Measurements from ENCODE around the gene ID2. TPM values are rescaled to one million over a fixed set of nuclear protein-coding genes. Genes with fewer than 3 reads are reported as not detected.
A peak's percentile ranks its signal among the peaks of the same experiment; 100 is the strongest.

Gene ID2
- total RNA-seq, 3 donors from 2014 or later (not counting 1 experiment from before 2014, with no cell fraction given): 185 to 209 (median 191) TPM

DNA sequence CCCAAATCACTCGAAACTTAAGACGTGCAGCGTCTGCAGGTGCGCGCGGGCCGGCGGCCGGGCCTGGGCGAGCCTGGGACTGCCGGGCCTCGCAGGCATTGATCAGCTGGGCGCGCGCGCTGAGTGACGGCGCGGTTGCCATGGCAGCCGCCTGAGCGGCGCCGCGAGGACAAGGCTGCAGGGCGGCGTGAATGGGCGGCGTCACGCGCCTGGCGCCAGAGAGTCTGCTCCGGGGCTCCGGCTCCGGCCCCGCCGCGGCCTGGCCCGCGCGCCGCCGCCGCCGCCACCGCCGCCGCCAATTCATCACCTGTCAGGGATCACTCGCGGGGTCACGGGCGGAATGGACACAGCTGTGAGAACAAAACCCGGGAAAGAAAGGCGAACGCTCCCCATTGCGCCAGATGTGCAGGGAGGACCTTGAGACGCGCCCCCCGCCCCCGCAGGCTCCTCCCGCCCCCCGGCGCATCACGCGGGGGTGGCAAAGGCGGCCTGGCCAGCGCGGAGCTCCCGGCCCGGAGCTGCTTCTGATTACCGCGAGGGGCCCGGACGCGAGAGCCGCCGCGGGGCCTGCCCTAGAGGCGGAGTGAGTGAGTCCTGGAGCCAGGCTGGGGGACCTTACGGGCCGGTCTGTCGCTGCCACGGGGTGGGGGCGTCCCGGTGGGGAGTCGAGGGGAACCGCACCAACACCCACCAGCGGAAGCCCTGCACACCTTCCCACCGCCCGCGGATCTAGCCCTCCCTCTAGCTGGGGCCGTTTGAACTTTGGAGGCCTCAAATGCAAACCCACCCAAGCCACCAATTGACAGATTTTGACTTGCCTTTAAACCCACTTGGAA lies 2.9 kb upstream of the ID2 start:
- Mint-ChIP-seq H3K36me3 (peaks cover 29% of the 10 kb centered on the region), H3K27me3 (ENCODE audit: low read depth in 2 of 2) (peaks cover 6 to 18% of the 10 kb centered on the region in 2 donors), H3K4me1 (peaks cover 52 to 72% of the 10 kb centered on the region in 2 donors), H3K9me3 (peaks cover 2 to 7% of the 10 kb centered on the region in 2 donors), H3K27ac (peak overlapping the region; percentile 88 to 89), H3K4me3 (peak overlapping the region; percentile 93)
- intact Hi-C loops (cut with micrococcal nuclease): no loop called here
- H3K36me3 ChIP-seq (ENCODE audit: control insufficient read depth, insufficient read depth, low read length): peaks cover 2% of the 10 kb centered on the region
- peak; percentile 80 to 94 for DNase-seq
- peak; percentile 46 to 66 (median 62) for ATAC-seq
- H3K27ac ChIP-seq (ENCODE audit: low read length): peak overlapping the region; percentile 67
- WGBS (ENCODE audit: insufficient coverage): under 1% methylated on average over 91 of the region's 91 CpGs
- H3K4me3 ChIP-seq (ENCODE audit: low read length): peak overlapping the region; percentile 26
- TF ChIP-seq CTCF (IDR thresholded peaks at IDR 0.05): no peak
- H3K4me1 ChIP-seq (ENCODE audit: control insufficient read depth, insufficient read depth, low read length): peaks cover 39% of the 10 kb centered on the region
- H3K9me3 ChIP-seq (ENCODE audit: control insufficient read depth, insufficient read depth, low read length): peaks cover 4% of the 10 kb centered on the region
- H3K27me3 ChIP-seq (ENCODE audit: control insufficient read depth, insufficient read depth, low read length): peaks cover 19% of the 10 kb centered on the region

- H3K36me3 Mint-ChIP-seq: peaks cover 23% of the 10 kb centered on the region
- Histone ChIP-seq H3K4me1 (ENCODE audit: control insufficient read depth, insufficient read depth, low read length) (peaks cover 39% of the 10 kb centered on the region), H3K27me3 (ENCODE audit: control insufficient read depth, insufficient read depth, low read length) (peaks cover 19% of the 10 kb centered on the region), H3K4me3 (ENCODE audit: low read length) (peak overlapping the region; percentile 26), H3K9me3 (ENCODE audit: control insufficient read depth, insufficient read depth, low read length) (peaks cover 4% of the 10 kb centered on the region), H3K36me3 (ENCODE audit: control insufficient read depth, insufficient read depth, low read length) (peaks cover 2% of the 10 kb centered on the region), H3K27ac (ENCODE audit: low read length) (peak overlapping the region; percentile 67)
- no peak for TF ChIP-seq CTCF (IDR thresholded peaks at IDR 0.05)
- intact Hi-C loops (cut with micrococcal nuclease): no loop called here
- peak overlapping the region; percentile 93 for H3K4me3 Mint-ChIP-seq
- peaks cover 0 to 1% of the 10 kb centered on the region in 2 donors for H3K9me3 Mint-ChIP-seq
- peaks cover 6 to 17% of the 10 kb centered on the region in 2 donors for H3K27me3 Mint-ChIP-seq (ENCODE audit: low read depth in 2 of 2)
- peak overlapping the region; percentile 88 to 89 for H3K27ac Mint-ChIP-seq
- DNase-seq: no peak
- ATAC-seq: no peak
- WGBS (ENCODE audit: insufficient coverage): 41% methylated on average over 8 of the region's 8 CpGs
- peaks cover 55 to 75% of the 10 kb centered on the region in 2 donors for H3K4me1 Mint-ChIP-seq
These were observed 2.4 kb upstream of the ID2 start for GRCh38 chr2:8679567-8679826.

GRCh38 chr2:8679827-8680731 lies 1.8 kb upstream of the ID2 start:
- H3K27ac Mint-ChIP-seq: peak overlapping the region; percentile 97 to 98
- ATAC-seq: no peak
- Histone ChIP-seq H3K4me1 (ENCODE audit: control insufficient read depth, insufficient read depth, low read length) (peaks cover 45% of the 10 kb centered on the region), H3K27ac (ENCODE audit: low read length) (peak overlapping the region; percentile 67), H3K27me3 (ENCODE audit: control insufficient read depth, insufficient read depth, low read length) (peaks cover 19% of the 10 kb centered on the region), H3K9me3 (ENCODE audit: control insufficient read depth, insufficient read depth, low read length) (no peaks in the 10 kb centered on the region), H3K4me3 (ENCODE audit: low read length) (no peak overlapping the region), H3K36me3 (ENCODE audit: control insufficient read depth, insufficient read depth, low read length) (peaks cover 2% of the 10 kb centered on the region)
- 75% methylated on average over 19 of the region's 19 CpGs for WGBS (ENCODE audit: insufficient coverage)
- H3K4me1 Mint-ChIP-seq: peaks cover 59 to 80% of the 10 kb centered on the region in 2 donors
- DNase-seq: peak in 1 of 2 donors; percentile 46
- peaks cover 20% of the 10 kb centered on the region for H3K36me3 Mint-ChIP-seq
- intact Hi-C loops (cut with micrococcal nuclease): loop anchor here (2.0 to 10.0 kb wide), 7 partner anchors 138 to 933 kb away; no protein-coding TSS in a partner anchor
- H3K9me3 Mint-ChIP-seq: no peaks in the 10 kb centered on the region
- H3K27me3 Mint-ChIP-seq (ENCODE audit: low read depth in 2 of 2): peaks cover 6 to 15% of the 10 kb centered on the region in 2 donors
- peak overlapping the region; percentile 99 for H3K4me3 Mint-ChIP-seq
- TF ChIP-seq CTCF (IDR thresholded peaks at IDR 0.05): no peak
